C4-2B (cell line): ENCODE measurements around the gene CA7.
"Not testable (repeated sequence)": the region's sequence is repeated elsewhere in the genome, so short reads cannot be mapped to it uniquely, and the experiment has no call there.

Experiments used
- H3K27ac ChIP-seq: fragments of 450-650 bp; 2 replicates; pipeline ENCODE4 v1.5.1; 2017
- ZFX ChIP-seq: fragments of 450-650 bp; IDR thresholded peaks from 2 replicates; pipeline ENCODE4 v1.6.1; 2017
- TF ChIP-seq, protein P1 (sequence below): fragments of 450-650 bp; conservative IDR thresholded peaks from 2 replicates; pipeline ENCODE4 v1.5.1; 2017; ENCODE audit warnings: mild to moderate bottlenecking

The CA7 gene

DNA sequence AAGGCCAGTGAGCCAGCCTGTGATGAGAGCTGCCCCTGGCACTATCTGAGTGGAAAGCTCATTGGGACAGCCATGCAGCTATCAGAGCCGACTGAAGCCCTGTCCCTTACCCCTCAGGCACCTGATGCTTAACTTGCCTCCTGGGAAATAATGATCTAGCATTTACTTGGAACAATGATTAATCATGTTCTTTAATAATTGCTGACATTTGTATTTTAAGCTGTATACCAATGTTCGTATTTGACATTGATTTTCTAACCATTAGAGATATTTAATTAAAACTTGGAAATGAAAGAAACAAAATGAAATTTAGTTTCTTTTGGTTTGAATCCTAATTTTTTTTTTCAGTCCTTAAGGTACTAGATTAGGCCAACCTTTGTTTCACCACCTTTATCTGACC lies 46.6 kb downstream of the CA7 start:
- TF ChIP-seq, protein P1, sequence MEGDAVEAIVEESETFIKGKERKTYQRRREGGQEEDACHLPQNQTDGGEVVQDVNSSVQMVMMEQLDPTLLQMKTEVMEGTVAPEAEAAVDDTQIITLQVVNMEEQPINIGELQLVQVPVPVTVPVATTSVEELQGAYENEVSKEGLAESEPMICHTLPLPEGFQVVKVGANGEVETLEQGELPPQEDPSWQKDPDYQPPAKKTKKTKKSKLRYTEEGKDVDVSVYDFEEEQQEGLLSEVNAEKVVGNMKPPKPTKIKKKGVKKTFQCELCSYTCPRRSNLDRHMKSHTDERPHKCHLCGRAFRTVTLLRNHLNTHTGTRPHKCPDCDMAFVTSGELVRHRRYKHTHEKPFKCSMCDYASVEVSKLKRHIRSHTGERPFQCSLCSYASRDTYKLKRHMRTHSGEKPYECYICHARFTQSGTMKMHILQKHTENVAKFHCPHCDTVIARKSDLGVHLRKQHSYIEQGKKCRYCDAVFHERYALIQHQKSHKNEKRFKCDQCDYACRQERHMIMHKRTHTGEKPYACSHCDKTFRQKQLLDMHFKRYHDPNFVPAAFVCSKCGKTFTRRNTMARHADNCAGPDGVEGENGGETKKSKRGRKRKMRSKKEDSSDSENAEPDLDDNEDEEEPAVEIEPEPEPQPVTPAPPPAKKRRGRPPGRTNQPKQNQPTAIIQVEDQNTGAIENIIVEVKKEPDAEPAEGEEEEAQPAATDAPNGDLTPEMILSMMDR, result no peak
- TF ChIP-seq ZFX, result no peak
- H3K27ac ChIP-seq, result no peak overlapping the region

GRCh38 chr16:66891360-66891759 lies 47.1 kb downstream of the CA7 start:
- H3K27ac ChIP-seq, result no peak overlapping the region
- TF ChIP-seq ZFX, result no peak
- TF ChIP-seq, protein P1, result no peak

GRCh38 chr16:66891797-66892196 lies 47.6 kb downstream of the CA7 start:
- TF ChIP-seq ZFX, result no peak
- TF ChIP-seq, protein P1, result no peak
- H3K27ac ChIP-seq, result no peak overlapping the region

GRCh38 chr16:66894055-66894454 lies 49.8 kb downstream of the CA7 start:
- no peak overlapping the region for H3K27ac ChIP-seq
- TF ChIP-seq, protein P1, result no peak
- no peak for TF ChIP-seq ZFX

- no peak overlapping the region for H3K27ac ChIP-seq
- TF ChIP-seq, protein P1, result peak; percentile 76
- TF ChIP-seq ZFX, result no peak
These were observed 50.9 kb downstream of the CA7 start for GRCh38 chr16:66894948-66895688.

DNA sequence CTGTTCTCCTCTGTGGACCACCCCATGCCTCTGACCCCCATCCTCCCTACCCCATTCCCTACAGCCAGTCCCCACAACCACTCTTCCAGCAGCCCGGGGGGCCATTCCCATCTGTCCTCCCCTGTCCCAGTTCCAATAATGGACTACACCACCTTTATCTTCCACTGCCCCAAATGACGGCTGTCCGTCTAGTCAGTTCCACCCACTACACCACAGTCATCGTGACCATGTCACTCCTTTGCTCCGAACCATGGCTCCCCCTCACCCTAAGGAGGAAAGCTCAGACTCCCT lies 51.4 kb downstream of the CA7 start:
- no peak overlapping the region for H3K27ac ChIP-seq
- TF ChIP-seq, protein P1, result no peak
- TF ChIP-seq ZFX, result no peak

- no peak for TF ChIP-seq ZFX
- TF ChIP-seq, protein P1, result no peak
- no peak overlapping the region for H3K27ac ChIP-seq
These were observed 51.8 kb downstream of the CA7 start for GRCh38 chr16:66895999-66896398.

DNA sequence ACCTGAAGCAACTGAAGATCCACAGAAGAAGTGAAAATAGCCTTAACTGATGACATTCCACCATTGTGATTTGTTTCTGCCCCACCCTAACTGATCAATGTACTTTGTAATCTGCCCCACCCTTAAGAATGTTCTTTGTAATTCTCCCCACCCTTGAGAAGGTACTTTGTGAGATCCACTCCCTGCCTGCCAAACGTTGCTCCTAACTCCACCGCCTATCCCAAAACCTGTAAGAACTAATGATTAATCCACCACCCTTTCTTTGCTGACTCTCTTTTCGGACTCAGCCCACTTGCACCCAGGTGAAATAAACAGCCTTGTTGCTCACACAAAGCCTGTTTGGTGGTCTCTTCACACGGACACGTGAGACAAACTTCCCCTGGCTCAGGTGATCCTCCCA lies 52.5 kb downstream of the CA7 start:
- not testable (repeated sequence) for H3K27ac ChIP-seq
